HG03103 (cell line): ENCODE results near the gene MEMO1.
"Not testable (repeated sequence)": the region's sequence is repeated elsewhere in the genome, so short reads cannot be mapped to it uniquely, and the experiment has no call there.

Experiments used
- ATAC-seq: cut with Tn5 transposase; IDR thresholded peaks from one replicate; pipeline ENCODE4 v1.9.1; 2021; ENCODE audit warnings: low read depth; ENCODE audit not compliant: unreplicated experiment

Gene MEMO1

DNA sequence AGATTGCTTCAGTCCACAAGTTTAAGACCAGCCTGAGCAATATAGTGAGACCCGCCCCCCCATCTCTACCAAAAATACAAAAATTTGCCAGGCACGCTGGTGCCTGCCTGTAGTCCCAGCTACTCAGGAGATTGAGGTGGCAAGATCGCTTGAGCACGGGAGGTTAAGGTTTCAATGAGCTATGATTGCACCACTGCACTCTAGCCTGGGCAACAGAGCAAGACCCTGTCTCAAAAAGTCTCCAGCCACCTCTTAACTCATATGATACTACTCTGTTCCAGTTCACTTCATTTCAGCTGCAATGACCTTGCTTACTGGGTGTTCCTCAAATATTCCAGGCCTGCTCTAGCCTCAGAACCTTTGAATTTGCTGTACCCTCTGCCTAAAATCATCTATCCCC, 11.4 kb downstream of the MEMO1 start:
- ATAC-seq = no peak

DNA sequence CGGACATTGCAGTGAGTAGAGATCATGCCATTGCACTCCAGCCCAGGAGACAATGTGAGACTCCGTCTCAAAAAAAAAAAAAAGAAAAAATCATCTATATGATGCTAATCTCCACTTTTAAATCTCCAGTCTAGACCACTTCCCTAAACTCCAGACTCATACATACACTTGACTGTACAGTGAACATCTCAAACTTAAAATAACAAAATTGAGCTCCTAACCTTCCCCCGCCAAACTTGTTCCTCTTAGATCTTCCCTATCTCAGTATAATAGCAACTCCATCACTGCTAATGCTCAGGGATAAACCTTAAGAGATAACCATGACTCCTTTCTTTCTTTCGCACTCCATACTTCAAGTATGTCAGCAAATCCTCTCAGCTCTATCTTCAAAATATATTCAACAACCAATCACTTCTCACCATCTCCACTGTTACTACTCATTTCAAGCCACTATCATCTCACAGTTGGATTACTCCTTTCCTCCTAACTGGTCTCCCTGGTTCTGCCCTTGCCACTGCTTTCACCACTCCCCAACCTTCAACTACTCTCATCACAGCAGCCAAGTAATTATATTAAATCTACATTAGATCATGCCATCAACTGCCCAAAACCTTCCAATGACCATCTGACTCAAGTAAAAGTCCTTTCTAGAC, 12.0 kb downstream of the MEMO1 start:
- ATAC-seq = no peak

DNA sequence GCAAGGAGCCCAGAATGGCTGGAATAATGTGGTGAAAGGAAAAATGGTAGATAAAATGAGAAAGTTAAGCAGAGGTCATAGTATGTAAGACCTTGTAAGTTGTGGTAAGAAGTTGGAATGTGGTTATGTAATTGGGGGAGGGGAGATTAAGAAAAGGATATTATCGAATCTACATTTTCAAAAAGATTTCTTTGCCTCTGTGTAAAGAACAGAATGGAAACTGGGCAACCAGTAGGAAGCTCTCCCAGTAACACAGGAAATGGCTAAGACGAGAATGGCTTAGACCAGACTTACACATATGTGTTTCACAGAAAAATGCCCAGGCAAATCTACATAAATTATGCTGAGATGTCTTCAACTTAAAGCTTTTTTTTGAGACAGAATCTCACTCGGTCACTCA, 13.2 kb downstream of the MEMO1 start:
- no peak for ATAC-seq

DNA sequence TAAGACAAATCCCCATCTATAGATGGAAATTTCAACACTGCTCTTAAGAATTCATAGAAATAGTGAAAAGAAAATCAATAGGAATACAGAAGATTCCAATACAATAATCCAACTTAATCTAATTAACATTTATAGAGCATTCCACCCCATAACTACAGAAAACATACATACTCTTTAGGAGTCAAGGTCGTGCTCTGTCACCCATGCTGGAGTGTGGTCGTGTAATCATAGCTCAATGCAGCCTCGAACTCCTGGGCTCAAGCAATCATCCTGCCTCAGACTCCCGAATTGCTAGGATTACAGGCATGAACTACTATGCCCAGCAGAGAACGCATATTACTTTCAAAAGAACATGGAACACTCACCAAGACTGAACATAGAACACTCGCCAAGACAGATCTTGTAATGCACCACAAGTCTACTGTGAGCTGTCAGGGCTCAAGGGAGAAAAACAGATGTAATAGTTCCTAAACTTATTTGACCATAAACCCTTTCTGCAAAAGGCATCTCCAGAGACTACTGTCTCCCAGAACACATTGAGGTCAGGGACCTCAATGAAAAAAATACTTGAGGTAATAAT, 14.1 kb downstream of the MEMO1 start:
- no peak for ATAC-seq

DNA sequence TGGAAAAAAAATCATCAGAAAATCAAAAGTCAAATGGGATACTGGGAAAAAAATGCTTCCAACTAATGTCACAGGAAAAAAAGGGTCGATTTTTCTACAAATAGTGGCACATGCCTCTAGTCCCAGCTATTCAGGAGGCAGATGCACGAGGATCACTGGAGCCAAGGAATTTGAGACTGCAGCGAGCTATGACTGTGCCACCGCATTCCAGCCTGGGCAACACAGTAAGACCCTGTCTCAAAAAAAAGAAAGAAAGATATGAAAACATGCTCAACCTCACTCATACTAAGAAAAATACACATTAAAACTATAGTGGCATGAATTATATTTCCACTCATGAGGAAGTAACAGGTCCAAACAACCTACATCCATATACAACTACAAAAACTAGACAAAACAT, 17.9 kb downstream of the MEMO1 start:
- ATAC-seq = no peak

DNA sequence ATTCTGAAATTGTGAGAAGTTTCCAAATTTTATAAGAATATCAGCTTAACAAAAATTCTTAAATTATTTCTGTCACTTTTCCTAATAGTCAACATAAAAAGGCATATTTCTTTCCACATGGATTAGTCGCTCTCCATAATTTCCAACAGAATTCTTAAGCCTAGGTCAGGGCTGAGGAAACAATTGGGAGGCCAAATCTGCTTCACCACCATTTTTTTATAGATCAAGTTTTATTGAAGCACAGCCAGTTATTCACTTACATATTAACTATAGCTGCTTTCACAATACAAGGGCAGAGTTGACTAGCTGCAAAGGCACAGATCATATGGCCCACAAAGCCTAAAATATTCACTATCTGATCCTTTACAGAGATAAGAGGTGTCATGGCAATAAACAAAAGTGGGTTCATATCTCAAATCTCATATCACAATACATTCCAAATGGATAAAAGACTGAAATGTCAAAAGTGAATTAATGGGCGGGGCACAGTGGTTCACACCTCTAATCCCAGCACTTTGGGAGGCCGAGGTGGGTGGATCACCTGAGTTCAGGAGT, 18.7 kb downstream of the MEMO1 start:
- ATAC-seq = no peak

DNA sequence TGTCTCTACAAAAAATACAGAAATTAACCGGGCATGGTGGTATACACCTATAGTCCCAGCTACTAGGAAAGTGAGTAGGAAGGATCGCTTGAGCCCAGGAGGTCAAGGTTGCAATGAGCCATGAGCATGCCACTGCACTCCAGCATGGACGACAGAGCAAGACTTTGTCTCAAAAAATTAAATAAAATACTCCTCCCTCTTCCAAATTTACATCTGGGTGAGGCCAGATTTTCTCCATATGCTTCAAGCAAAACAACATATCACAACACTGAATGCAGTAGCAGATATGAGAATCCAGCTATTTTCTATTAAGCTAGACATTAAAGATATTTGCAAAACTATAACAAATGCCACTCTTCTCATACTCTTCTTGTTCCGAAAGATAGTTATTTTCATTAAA, 20.9 kb downstream of the MEMO1 start:
- no peak for ATAC-seq

DNA sequence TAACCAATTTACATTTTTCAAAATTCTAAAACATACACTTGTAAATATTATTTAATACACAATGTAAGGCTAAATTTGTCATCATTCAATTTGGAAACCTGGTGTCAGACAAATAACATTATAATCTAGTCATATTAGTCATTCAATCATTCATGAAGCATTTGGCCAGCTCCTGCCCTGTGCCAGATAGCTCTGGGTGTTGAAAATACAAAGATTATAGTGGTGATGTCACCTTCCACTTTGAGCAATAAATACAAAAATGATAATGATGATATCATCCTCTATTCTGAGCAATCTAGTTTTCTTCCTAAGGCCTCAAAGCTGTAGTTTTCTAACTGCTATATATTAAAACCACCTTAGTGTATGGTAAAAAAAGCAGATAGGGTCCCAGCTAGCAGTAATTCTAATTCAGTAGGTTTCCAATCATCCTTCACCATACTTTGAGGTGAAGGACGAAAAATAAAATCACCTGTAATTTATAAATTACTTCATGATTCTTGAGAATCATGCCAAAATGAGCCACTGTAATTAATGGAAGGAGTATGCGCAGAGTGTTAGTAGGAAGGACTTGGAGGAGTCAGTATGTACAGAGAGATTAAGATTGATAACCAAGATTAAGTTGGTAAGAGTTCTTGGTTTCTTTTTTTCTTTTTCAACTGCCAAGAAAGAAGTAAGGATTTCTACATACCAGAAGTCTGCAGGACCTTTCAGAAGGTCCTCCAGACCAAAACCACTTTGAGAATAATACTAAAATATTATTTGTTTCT, 23.2 kb downstream of the MEMO1 start:
- ATAC-seq = no peak

DNA sequence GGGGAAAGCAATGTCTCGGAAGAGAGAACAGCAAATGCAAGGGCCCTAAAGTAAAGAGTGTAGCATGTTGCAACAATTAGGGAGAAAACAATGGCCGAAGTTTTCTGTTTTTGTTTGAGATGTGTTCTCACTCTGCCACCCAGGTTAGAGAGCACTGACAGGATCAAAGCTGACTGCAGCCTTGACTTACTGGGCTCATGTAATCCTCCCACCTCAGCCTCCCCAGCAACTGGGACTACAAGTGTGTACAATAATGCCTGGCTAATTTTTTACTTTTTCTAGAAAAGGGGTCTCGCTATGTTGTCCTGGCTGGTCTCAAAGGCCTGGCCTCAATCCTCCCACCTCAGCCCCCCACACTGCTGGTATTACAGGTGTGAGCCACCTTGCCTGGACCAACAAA, 23.9 kb downstream of the MEMO1 start:
- no peak for ATAC-seq

DNA sequence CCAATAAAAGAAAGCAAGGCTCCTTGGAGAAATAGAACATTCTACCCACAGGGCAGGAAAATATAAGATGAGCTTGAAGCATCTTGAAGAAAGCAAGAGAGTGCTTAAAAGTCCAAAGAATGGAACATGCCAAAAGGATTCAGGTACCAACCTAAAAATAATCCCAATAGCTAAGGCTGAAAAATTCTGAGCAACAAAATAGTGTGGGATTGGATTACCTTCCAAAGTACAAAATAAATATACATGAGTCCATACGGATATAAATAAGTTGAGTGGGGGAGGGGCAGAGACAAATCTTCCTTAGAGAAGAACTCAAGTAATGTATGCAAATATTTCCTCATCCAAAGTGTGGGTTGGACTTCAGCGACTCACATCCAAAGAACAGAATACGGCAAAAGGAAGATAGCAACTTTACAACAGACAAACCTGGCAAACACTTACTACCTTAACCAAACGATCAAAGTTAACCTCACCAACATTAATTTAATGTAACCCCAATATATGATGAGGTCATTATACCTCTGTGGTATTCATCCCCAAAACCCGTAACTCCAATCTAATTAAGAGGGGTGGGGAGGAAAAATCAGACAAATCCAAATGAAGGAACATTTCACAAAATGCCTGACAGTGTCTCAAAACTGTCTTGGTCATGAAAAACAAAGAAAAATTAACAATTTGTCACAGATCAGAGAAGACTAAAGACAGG, 26.9 kb downstream of the MEMO1 start:
- no peak for ATAC-seq

DNA sequence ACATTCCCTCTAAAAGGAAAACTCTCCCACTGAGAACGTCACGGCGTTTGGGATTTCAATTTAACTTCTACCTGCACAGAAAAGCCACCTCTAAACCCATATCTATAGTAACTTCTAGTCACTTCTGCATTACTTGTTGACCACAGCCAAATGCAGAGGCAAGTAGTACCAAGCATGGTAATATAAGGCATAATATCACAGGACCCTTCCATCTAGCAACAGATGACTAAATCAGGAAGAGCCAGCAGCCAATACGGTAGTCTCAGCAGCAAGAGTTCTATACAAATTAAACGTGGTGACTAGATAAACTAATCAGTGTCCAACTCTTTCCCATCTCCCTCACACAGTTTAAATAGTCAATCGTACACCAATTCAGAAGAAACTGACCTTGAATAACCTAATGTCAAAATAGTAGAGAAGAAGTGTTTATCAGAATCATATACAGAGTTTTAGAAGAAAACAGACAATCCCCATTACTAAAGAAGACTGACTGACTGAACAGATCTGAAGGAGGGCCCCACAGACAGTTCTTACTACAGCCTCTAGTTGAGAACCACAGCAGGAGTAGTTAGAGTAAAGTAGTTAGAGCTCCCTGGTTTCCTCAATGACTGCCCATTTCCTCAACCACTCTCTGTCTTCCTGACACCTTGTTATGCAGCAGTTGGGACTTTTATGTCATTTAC, 30.0 kb downstream of the MEMO1 start:
- ATAC-seq = peak; percentile 97

DNA sequence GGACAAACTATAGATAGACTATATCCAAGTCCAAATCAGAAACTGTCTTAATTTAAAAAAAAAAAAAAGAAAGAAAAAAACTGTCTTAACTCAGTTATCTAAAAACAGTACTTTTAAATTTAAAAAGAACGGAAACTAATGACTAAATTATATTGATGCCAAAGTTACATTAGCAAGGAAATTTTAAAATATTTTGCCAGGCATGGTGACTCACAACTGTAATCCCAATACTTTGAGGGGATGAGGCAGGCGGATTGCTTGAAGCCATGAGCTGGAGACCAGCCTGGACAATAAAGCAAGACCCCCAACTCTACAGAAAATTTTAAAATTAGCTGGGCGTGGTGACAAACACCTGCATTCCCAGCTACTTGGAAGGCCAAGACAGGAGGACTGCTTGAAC, 30.9 kb downstream of the MEMO1 start:
- ATAC-seq = no peak

DNA sequence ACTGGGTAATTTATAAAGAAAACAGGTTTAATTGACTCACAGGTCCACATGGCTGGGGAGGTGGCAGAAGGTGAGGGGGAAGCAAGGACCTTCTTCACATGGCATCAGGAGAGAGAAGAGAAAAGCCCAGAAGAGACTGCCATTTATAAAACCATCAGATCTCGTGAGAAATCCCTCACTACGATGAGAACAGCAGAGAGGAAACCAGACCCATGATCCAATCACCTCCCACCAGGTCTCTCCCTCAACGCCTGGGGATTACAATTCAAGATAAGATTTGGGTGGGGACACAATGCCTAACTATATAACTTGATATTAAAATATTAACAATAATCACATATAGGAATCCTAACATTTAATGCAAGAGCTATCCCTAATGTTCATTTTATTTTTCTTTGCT, 31.8 kb downstream of the MEMO1 start:
- no peak for ATAC-seq

DNA sequence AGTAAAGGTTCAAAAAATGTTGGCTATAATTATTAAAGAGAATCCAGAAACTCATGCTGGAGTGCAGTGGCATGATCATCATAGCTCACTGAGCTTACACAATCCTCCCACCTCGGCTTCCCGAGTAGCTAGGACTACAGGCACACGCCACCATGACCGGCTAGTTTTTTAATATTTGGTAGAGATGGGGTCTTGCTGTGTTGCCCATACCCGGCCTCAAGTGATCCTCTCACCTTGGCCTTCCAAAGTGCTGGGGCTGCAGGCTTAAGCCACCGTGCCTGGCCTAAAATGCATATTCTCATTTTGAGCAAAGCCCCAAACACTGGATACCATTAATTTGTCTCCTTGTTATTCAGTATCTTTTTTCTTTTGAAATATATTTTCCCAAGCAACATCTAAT, 32.4 kb downstream of the MEMO1 start:
- ATAC-seq = no peak

DNA sequence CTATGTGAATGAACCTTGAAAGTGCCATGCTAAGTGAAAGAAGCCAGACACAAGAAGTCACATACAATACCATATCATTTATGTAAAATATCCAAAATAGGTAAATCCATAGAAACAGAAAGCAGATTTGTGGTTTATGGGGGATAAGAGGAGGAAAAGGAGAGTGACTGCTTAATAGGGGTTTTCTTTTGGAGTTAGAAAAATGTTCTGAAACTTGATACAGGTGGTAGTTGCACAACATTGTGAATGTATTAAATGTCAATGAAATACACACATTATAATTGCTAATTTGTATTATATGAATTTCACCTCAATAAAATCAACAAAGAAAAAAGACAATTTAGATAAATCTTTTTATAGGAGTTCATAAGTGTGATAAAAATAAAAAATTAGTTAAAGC, 37.1 kb downstream of the MEMO1 start:
- ATAC-seq = no peak

DNA sequence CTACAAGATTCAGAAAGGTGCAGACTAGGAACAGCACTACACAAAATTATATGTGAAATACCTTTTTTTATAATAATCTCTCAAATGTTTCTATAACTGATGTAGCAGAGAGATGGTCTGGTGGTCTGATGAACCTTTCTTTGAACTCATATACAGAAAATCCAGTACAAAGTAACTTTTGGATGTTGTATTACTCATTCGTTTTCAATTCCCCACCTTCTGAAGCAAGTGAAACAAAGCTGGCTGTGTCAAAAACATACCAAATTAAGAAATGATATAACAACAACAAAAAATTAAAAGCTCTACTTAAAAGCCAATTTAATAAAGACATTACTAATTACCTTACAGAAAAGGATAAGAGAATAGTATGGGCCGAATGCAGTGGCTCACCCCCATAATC, 38.7 kb downstream of the MEMO1 start:
- ATAC-seq = no peak

DNA sequence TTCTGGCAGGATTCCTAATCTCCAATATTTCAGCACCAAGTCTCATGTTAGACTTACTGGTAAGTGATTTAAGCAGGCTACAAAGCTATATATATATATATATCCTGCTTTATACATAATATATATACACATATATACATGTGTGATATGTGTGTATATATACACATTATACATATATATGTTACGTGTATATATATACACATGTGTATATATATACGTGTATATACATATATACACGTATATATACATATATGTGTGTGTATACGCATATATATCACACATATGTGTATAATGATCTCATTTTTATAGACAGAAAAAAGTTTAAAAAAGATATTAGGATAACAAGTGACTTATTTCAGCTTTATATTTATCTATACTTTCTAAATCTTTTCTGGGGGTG, 41.6 kb downstream of the MEMO1 start:
- no peak for ATAC-seq

DNA sequence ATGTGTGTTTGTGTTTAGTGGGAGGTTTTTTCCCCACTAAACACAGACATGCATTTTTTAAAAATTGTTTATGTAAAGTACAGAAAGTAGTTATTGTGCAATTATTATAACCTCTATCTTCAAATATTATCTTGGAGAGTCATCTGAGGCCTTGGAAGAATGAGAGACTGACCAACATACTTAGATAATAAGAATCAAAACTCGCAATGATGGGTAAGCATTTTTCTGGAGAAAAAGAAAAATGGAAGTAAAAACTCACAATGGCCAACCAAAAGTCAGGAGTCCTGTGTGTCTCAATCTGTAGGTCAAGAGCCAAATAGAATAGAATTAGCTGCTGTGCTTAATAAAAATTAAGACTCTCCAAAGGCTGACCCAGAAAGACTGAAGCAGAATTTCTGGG, 43.0 kb downstream of the MEMO1 start:
- ATAC-seq = no peak

DNA sequence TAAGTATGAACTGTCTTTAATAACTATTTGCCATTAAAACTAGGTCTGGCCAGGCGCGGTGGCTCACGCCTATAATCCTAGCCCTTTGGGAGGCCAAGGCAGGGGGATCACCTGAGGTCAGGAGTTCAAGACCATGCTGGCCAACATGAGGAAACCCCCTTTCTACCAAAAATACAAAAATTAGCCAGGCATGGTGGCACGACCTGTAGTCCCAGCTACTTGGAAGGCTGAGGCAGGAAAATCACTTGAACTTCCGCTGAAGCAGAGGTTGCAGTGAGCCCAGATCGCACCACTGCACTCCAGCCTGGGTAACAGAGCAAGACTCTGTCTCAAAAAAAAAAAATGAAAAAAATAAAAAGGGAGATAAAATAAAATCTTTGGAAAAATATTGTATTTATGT, 44.4 kb downstream of the MEMO1 start:
- not testable (repeated sequence) for ATAC-seq

DNA sequence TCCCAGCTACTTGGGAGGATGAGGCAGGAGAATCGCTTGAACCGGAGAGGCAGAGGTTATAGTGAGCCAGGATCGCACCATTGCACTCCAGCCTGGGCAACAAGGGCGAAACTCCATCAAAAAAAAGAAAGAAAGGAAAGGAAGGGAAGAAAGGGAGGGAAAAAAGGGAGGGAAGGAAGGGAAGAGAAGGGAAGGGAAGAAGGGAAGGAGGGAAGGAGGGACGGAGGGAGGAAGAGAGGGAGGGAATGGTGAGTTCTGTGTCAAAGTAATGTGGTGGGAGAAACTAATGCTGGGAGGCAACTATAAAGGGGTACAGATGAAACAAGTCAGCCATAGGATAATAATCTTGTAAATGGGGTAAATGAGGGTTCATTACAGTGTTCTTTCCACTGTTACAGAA, 45.7 kb downstream of the MEMO1 start:
- ATAC-seq = no peak
